Embryonic facial prominence (tissue), 1 donor: ENCODE measurements around the gene MAGED2.
A peak's percentile ranks its signal among the peaks of the same experiment; 100 is the strongest.
"Not testable (repeated sequence)": the region's sequence is repeated elsewhere in the genome, so short reads cannot be mapped to it uniquely, and the experiment has no call there.

Experiments
- DNase-seq: peaks from one replicate; pipeline ENCODE4 v3.0.0-alpha.2; 2016; ENCODE audit errors: extremely low spot score

MAGED2 gene

GRCh38 chrX:54807524-54808108 is at the start of gene MAGED2:
MAGED2 (plus strand) TSS chrX:54807745; CDS start chrX:54809332, 1,587 bp downstream.
- DNase-seq = peak; percentile 27

- no peak for DNase-seq
Measured at GRCh38 chrX:54758114-54759055, 49.2 kb upstream of the MAGED2 start.

GRCh38 chrX:54774391-54775094 is 33.0 kb upstream of the MAGED2 start:
- peak; percentile 17 for DNase-seq

GRCh38 chrX:54776061-54776460 is 31.5 kb upstream of the MAGED2 start:
- DNase-seq = no peak

GRCh38 chrX:54776987-54777672 is 30.4 kb upstream of the MAGED2 start:
- no peak for DNase-seq

GRCh38 chrX:54785901-54786300 is 21.6 kb upstream of the MAGED2 start:
- DNase-seq = no peak

GRCh38 chrX:54786967-54787366 is 20.6 kb upstream of the MAGED2 start:
- DNase-seq = no peak

- no peak for DNase-seq
Measured at GRCh38 chrX:54788446-54788845, 19.1 kb upstream of the MAGED2 start.

GRCh38 chrX:54789405-54789804 is 18.1 kb upstream of the MAGED2 start:
- not testable (repeated sequence) for DNase-seq

GRCh38 chrX:54794028-54794427 is 13.5 kb upstream of the MAGED2 start:
- DNase-seq = no peak

- no peak for DNase-seq
Measured at GRCh38 chrX:54794795-54795194, 12.8 kb upstream of the MAGED2 start.

GRCh38 chrX:54798137-54798536 is 9.4 kb upstream of the MAGED2 start, which contains the start of gene ITIH6:
ITIH6 (minus strand) TSS chrX:54798255; CDS start chrX:54798210, 45 bp downstream.
- no peak for DNase-seq

- no peak for DNase-seq
Measured at GRCh38 chrX:54799046-54799445, 8.5 kb upstream of the MAGED2 start.

GRCh38 chrX:54808109-54808604 is 612 bp downstream of the MAGED2 start:
- peak; percentile 75 for DNase-seq

- DNase-seq = peak; percentile 94
Measured at GRCh38 chrX:54808605-54809483, 1.3 kb downstream of the MAGED2 start.

- DNase-seq = no peak
Measured at GRCh38 chrX:54810532-54810931, 3.0 kb downstream of the MAGED2 start.

- DNase-seq = no peak
Measured at GRCh38 chrX:54811301-54811885, 3.8 kb downstream of the MAGED2 start.

GRCh38 chrX:54812306-54812705 is 4.8 kb downstream of the MAGED2 start:
- DNase-seq = no peak

- no peak for DNase-seq
Measured at GRCh38 chrX:54817220-54817820, 9.8 kb downstream of the MAGED2 start.

- no peak for DNase-seq
Measured at GRCh38 chrX:54818221-54818620, 10.7 kb downstream of the MAGED2 start.
